Esophagus squamous epithelium (tissue), 4 donors: ENCODE results near the gene SMOC1.

ENCODE experiments used
- CTCF ChIP-seq, 6 experiments: fragments of 450-650 bp in 4 of 6; fragments of 200-600 bp in 2 of 6; sonication (generic) in 2 of 6; IDR thresholded peaks; one replicate each; pipeline ENCODE4 v1.5.1; 2016 to 2019; ENCODE audit warnings: antibody characterized with exemption in 6 of 6, mild to moderate bottlenecking in 4 of 6, moderate library complexity in 4 of 6
- POLR2A ChIP-seq, 4 donors: fragments of 450-650 bp; IDR thresholded peaks; one replicate each; pipeline ENCODE4 v1.6.1; 2017; ENCODE audit warnings: antibody characterized with exemption in 4 of 4, mild to moderate bottlenecking in 4 of 4, moderate library complexity in 3 of 4

GRCh38 chr14:69937367-69938081 lies 58.3 kb downstream of the SMOC1 start:
- TF ChIP-seq CTCF (IDR thresholded peaks at IDR 0.05) (no peak), POLR2A (IDR thresholded peaks at IDR 0.05) (no peak)
